Hypothalamus (tissue), 51 donors: ENCODE results near the gene LRRK1.

Source experiments
- DNase-seq, 51 donors: peaks; one replicate each; lab custom pipeline; 2025; lab: John Stamatoyannopoulos, UW

Gene LRRK1

GRCh38 chr15:100966997-100967396 lies 47.8 kb downstream of the LRRK1 start:
- DNase-seq: no peak

GRCh38 chr15:100968050-100968966 lies 49.2 kb downstream of the LRRK1 start:
- DNase-seq: no peak

GRCh38 chr15:100972975-100973350 lies 53.8 kb downstream of the LRRK1 start:
- no peak for DNase-seq

GRCh38 chr15:100973351-100974111 lies 54.4 kb downstream of the LRRK1 start:
- DNase-seq: no peak

- DNase-seq: no peak
Measured at GRCh38 chr15:100975043-100975442, 55.9 kb downstream of the LRRK1 start.

- DNase-seq: no peak
Measured at GRCh38 chr15:100980410-100981046, 61.4 kb downstream of the LRRK1 start.

- no peak for DNase-seq
Measured at GRCh38 chr15:100981086-100981485, 61.9 kb downstream of the LRRK1 start.

- no peak for DNase-seq
Measured at GRCh38 chr15:100983221-100983620, 64.1 kb downstream of the LRRK1 start.

GRCh38 chr15:100985401-100985800 lies 66.2 kb downstream of the LRRK1 start:
- DNase-seq: no peak

GRCh38 chr15:100986158-100986896 lies 67.2 kb downstream of the LRRK1 start:
- no peak for DNase-seq

GRCh38 chr15:100987143-100987542 lies 68.0 kb downstream of the LRRK1 start:
- no peak for DNase-seq

- no peak for DNase-seq
Measured at GRCh38 chr15:100988297-100988696, 69.1 kb downstream of the LRRK1 start.

- no peak for DNase-seq
Measured at GRCh38 chr15:100988857-100989256, 69.7 kb downstream of the LRRK1 start.

GRCh38 chr15:100994597-100995446 lies 75.7 kb downstream of the LRRK1 start:
- no peak for DNase-seq

- no peak for DNase-seq
Measured at GRCh38 chr15:100995471-100996430, 76.6 kb downstream of the LRRK1 start.

GRCh38 chr15:100997442-100997841 lies 78.3 kb downstream of the LRRK1 start:
- no peak for DNase-seq

- no peak for DNase-seq
Measured at GRCh38 chr15:100998630-100999029, 79.5 kb downstream of the LRRK1 start.

- DNase-seq: no peak
Measured at GRCh38 chr15:100999369-100999768, 80.2 kb downstream of the LRRK1 start.
